HCT116 (cell line): Measurements from ENCODE around the gene RNF208. TPM values are rescaled to one million over a fixed set of nuclear protein-coding genes. Genes with fewer than 3 reads are reported as not detected.

Experiments
- ATAC-seq: fragments of 200-7000 bp; cut with Tn5 transposase; 2 replicates; pipeline ENCODE4 v1.9.1; 2020; ENCODE audit warnings: mild to moderate bottlenecking, moderate library complexity
- BruUV-seq: library from RNA; stranded (reverse); fragments of 400-500 nt; replicated peaks from 2 replicates; lab custom pipeline; 2021; lab: Mats Ljungman, UMichigan
- CTCF ChIA-PET: fragments of 300-600 bp; sonication (Branson Sonifier 250); formaldehyde crosslinking; loops from one replicate; lab custom pipeline; 2021; ENCODE audit warnings: antibody characterized with exemption; lab: Charles Lee
- POLR2A ChIA-PET: fragments of 300-600, 350-600 bp; sonication (Branson Sonifier 250); formaldehyde crosslinking; loops from one replicate; lab custom pipeline; 2021; ENCODE audit warnings: antibody characterized with exemption; lab: Charles Lee
- RAD21 ChIA-PET, 2 experiments: fragments of 300-600 bp; sonication (Branson Sonifier 250); formaldehyde crosslinking; loops; one replicate each; lab custom pipeline; 2023; ENCODE audit warnings: low total read pairs in 2 of 2; ENCODE audit not compliant: uncharacterized antibody in 2 of 2, unreplicated experiment in 2 of 2, low non-redundant PET in 1 of 2; lab: Charles Lee
- DNase-seq: peaks from one replicate; pipeline ENCODE4 v3.0.0-alpha.2; 2010; ENCODE audit warnings: low read depth, low spot score
- H2AFZ ChIP-seq: fragments of 200-600 bp; shearing (Covaris generic), sonication (generic); 2 replicates; pipeline ENCODE4 v1.6.1; 2017; ENCODE audit warnings: low read depth, mixed run types, mixed read lengths, antibody characterized with exemption, low read length; ENCODE audit not compliant: poor library complexity, severe bottlenecking
- H3K27ac ChIP-seq: 2 replicates; pipeline ENCODE4 v1.5.1; 2012; ENCODE audit warnings: low read depth, low read length
- H3K27me3 ChIP-seq: fragments of 200-600 bp; sonication (generic); 2 replicates; pipeline ENCODE4 v1.6.1; 2016; ENCODE audit warnings: mixed run types, low read length, mixed read lengths; ENCODE audit not compliant: insufficient read depth
- H3K36me3 ChIP-seq, 2 experiments: fragments of 200-500 bp in 1 of 2; fragments of 200-600 bp in 1 of 2; sonication (Bioruptor generic) in 1 of 2; sonication (generic) in 1 of 2; 2 replicates each; pipeline versions ENCODE4 v1.5.1 to v1.6.1; 2014 to 2016; ENCODE audit warnings: low read length in 2 of 2, inconsistent platforms in 1 of 2, mixed read lengths in 1 of 2, mixed run types in 1 of 2; ENCODE audit not compliant: insufficient read depth in 2 of 2, control insufficient read depth in 1 of 2
- H3K4me1 ChIP-seq, 2 experiments: fragments of 200-600 bp in 1 of 2; sonication (generic) in 1 of 2; 2 replicates each; pipeline versions ENCODE4 v1.5.1 to v1.6.1; 2012 to 2017; ENCODE audit warnings: low read length in 2 of 2, inconsistent platforms in 1 of 2, mild to moderate bottlenecking in 1 of 2, mixed read lengths in 1 of 2, mixed run types in 1 of 2, moderate library complexity in 1 of 2; ENCODE audit not compliant: insufficient read depth in 2 of 2, control insufficient read depth in 1 of 2
- H3K4me2 ChIP-seq: fragments of 200-600 bp; sonication (generic); 2 replicates; pipeline ENCODE4 v1.6.1; 2017; ENCODE audit warnings: mixed run types, low read length, mixed read lengths
- H3K4me3 ChIP-seq, 2 experiments: fragments of 200-600 bp in 1 of 2; sonication (generic) in 1 of 2; replicated peaks in 1 of 2; 2 replicates each; pipeline ENCODE4 v1.5.1; 2011 to 2016; ENCODE audit warnings: low read length in 2 of 2, control low read depth in 1 of 2, low read depth in 1 of 2, mild to moderate bottlenecking in 1 of 2, mixed read lengths in 1 of 2, mixed run types in 1 of 2
- H3K79me2 ChIP-seq: fragments of 200-600 bp; sonication (generic); 2 replicates; pipeline ENCODE4 v1.6.1; 2017; ENCODE audit warnings: mild to moderate bottlenecking, mixed run types, low read length, moderate library complexity, mixed read lengths; ENCODE audit not compliant: insufficient read depth
- H3K9ac ChIP-seq: fragments of 200-600 bp; sonication (generic); 2 replicates; pipeline ENCODE4 v1.6.1; 2016; ENCODE audit warnings: low read length, mixed read lengths
- H3K9me2 ChIP-seq: fragments of 200-600 bp; sonication (generic), shearing (Covaris generic); 2 replicates; pipeline ENCODE4 v1.6.1; 2017; ENCODE audit warnings: mixed run types, mild to moderate bottlenecking, moderate library complexity; ENCODE audit not compliant: insufficient read depth
- H3K9me3 ChIP-seq, 2 experiments: fragments of 200-500 bp in 1 of 2; fragments of 200-600 bp in 1 of 2; sonication (Bioruptor generic) in 1 of 2; sonication (generic) in 1 of 2; 2 replicates each; pipeline ENCODE4 v1.6.1; 2014 to 2017; ENCODE audit warnings: low read length in 2 of 2, mixed read lengths in 2 of 2, inconsistent platforms in 1 of 2, low read depth in 1 of 2, mild to moderate bottlenecking in 1 of 2, mixed run types in 1 of 2, moderate library complexity in 1 of 2; ENCODE audit not compliant: control insufficient read depth in 1 of 2, insufficient read depth in 1 of 2
- H4K20me1 ChIP-seq: fragments of 200-600 bp; sonication (generic), shearing (Covaris generic); 2 replicates; pipeline ENCODE4 v1.6.1; 2017; ENCODE audit warnings: mixed run types, mild to moderate bottlenecking, moderate library complexity; ENCODE audit not compliant: insufficient read depth
- CBX3 ChIP-seq: IDR thresholded peaks from 2 replicates; pipeline ENCODE4 v1.6.1; 2012; ENCODE audit warnings: low read depth
- SRF ChIP-seq: IDR thresholded peaks from 2 replicates; pipeline ENCODE4 v1.6.1; 2012; ENCODE audit warnings: low read depth
- ZFX ChIP-seq: fragments of 450-650 bp; IDR thresholded peaks from 2 replicates; pipeline ENCODE4 v1.6.1; 2017
- intact Hi-C: fragments of 100-400 bp; cut with micrococcal nuclease; formaldehyde crosslinking; loops from 2 replicates; pipeline ENCODE4 v1.10.0; 2022
- total RNA-seq: library from RNA; stranded (reverse); gene quantifications from one replicate; pipeline ENCODE4 v1.2.1, GENCODE V29; 2021; ENCODE audit not compliant: unreplicated experiment
- TF ChIP-seq, protein P1 (sequence below): IDR thresholded peaks from 2 replicates; pipeline ENCODE4 v1.6.1; 2012
- TF ChIP-seq, protein P2 (sequence below): IDR thresholded peaks from 2 replicates; pipeline ENCODE4 v1.6.1; 2012

The RNF208 gene
- total RNA-seq, 1 experiment from 2014 or later, result 26.1 TPM

DNA sequence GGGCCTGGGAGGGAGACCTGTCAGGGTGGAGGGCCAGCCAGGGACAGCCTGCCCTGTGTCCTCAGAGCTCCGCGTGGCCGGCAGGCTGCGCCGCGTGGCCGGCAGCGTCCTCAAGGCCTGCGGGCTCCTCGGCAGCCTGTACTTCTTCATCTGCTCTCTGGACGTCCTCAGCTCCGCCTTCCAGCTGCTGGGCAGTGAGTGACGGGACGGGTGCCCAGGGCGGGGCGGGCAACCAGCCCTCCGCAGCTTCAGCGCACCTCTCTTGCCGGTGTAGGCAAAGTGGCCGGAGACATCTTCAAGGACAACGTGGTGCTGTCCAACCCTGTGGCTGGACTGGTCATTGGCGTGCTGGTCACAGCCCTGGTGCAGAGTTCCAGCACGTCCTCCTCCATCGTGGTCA lies 10.5 kb upstream of the RNF208 start:
- Histone ChIP-seq H3K4me2 (no peak overlapping the region), H3K9me2 (no peaks in the 10 kb centered on the region), H3K27ac (no peak overlapping the region), H2AFZ (no peak overlapping the region), H3K9me3 (no peaks in the 10 kb centered on the region), H4K20me1 (no peaks in the 10 kb centered on the region), H3K4me3 (no peak overlapping the region), H3K36me3 (no peaks in the 10 kb centered on the region), H3K27me3 (no peaks in the 10 kb centered on the region), H3K4me1 (peaks cover 20 to 37% of the 10 kb centered on the region in 2 experiments), H3K9ac (no peak overlapping the region), H3K79me2 (no peaks in the 10 kb centered on the region)
- TF ChIP-seq, protein P1, sequence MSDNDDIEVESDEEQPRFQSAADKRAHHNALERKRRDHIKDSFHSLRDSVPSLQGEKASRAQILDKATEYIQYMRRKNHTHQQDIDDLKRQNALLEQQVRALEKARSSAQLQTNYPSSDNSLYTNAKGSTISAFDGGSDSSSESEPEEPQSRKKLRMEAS, result no peak
- no peak for TF ChIP-seq SRF
- no peak for TF ChIP-seq ZFX
- TF ChIP-seq, protein P2, sequence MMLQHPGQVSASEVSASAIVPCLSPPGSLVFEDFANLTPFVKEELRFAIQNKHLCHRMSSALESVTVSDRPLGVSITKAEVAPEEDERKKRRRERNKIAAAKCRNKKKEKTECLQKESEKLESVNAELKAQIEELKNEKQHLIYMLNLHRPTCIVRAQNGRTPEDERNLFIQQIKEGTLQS, result no peak
- BruUV-seq, result no TSS peak
- CTCF ChIA-PET, result no interaction called here
- intact Hi-C loops, result no loop called here
- DNase-seq, result no peak
- POLR2A ChIA-PET, result no interaction called here
- ATAC-seq, result no peak
- RAD21 ChIA-PET, result no interaction called here

DNA sequence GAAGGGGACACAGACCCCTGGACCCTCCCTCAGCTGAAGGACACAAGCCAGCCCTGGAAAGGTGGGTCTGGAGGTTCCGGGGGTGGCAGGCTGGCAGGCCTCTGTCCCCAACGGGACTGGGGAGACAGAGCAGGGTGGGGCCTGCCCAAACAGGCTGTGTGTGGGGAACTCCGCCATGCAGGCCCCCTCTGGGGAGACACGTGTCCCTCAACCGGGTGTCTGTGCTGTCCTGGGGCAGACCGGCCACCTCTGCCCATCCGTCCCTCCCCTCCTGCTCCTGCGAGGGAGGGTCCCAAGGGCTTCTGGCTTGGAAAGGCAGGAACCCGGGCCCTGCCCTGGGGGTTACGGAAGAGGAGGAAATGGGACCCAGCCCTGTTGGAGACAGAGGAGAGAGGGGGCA lies 10.1 kb upstream of the RNF208 start:
- H3K27me3 ChIP-seq, result no peaks in the 10 kb centered on the region
- intact Hi-C loops, result no loop called here
- H2AFZ ChIP-seq, result no peak overlapping the region
- DNase-seq (no peak), ATAC-seq (no peak)
- H3K4me3 ChIP-seq, result no peak overlapping the region
- no TSS peak for BruUV-seq
- POLR2A ChIA-PET, result no interaction called here
- no peak for TF ChIP-seq CBX3
- no peaks in the 10 kb centered on the region for H3K9me2 ChIP-seq
- H3K27ac ChIP-seq, result no peak overlapping the region
- peaks cover 20 to 37% of the 10 kb centered on the region in 2 experiments for H3K4me1 ChIP-seq
- H3K9ac ChIP-seq, result no peak overlapping the region
- RAD21 ChIA-PET, result no interaction called here
- H3K36me3 ChIP-seq, result no peaks in the 10 kb centered on the region
- no peaks in the 10 kb centered on the region for H3K9me3 ChIP-seq
- H4K20me1 ChIP-seq, result no peaks in the 10 kb centered on the region
- CTCF ChIA-PET, result no interaction called here
- H3K4me2 ChIP-seq, result no peak overlapping the region
- H3K79me2 ChIP-seq, result no peaks in the 10 kb centered on the region
